Smooth muscle cell of the brain vasculature (primary cell): ENCODE results near the gene DNAJC22.
"Not testable (repeated sequence)": the region's sequence is repeated elsewhere in the genome, so short reads cannot be mapped to it uniquely, and the experiment has no call there.

Experiments
- DNase-seq: peaks from one replicate; pipeline ENCODE4 v3.0.0-alpha.2; 2012; ENCODE audit warnings: low read depth, low spot score

Gene DNAJC22

DNA sequence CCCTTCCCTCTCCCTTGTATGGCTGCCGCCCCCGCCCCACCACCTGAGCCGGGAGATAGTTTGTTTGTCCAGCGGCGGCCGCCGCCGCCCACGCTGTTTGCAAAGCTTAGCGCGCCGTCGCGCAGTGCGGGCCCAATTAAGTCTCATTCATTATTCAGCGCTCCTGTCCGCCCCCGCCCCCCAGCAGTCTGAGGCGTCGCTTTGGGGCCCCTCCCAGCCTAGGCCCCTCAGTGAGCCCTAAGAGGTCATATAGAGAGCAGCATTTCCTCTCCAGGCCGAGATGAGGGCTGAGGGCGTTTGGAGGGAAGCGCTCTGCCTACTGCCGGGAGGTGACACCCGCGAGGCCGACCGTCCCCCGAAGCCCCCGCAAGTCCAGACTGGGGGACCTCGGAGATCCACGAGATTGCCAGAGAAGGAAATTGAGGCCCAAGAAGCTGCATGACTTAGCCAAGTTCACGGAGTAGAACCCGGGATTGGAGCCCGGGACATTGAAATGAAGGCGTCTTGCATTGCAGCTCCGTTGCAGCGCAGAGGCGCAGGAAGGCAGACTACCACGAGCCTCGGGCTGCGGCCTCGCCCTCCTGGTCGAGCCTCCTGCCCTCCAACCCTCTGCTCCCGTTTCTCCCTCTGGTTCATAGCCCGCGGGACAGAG lies at the start of gene DNAJC22:
DNAJC22 (plus strand) TSS at position 230 of the 652 bp plus-strand sequence. CDS start 1,985 bp downstream, outside the sequence.
- no peak for DNase-seq

DNA sequence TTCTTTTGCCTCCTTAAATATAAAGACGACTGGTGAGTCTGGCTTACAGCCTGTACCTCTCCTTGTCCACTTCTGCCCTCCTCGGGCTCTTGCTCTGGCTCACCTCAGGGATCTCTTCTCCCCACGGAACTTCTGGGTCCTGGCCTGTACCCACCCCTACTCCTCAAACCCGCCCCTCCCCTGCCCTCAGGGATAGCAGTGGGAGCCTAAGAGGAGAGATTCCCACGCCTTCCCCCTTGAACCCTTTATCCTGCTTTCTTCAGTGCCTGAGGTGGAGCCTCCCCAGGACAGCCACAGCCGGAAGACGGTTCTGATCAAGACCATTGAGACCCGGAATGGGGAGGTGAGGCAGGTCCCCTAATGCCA lies 49.0 kb upstream of the DNAJC22 start:
- DNase-seq = no peak

DNA sequence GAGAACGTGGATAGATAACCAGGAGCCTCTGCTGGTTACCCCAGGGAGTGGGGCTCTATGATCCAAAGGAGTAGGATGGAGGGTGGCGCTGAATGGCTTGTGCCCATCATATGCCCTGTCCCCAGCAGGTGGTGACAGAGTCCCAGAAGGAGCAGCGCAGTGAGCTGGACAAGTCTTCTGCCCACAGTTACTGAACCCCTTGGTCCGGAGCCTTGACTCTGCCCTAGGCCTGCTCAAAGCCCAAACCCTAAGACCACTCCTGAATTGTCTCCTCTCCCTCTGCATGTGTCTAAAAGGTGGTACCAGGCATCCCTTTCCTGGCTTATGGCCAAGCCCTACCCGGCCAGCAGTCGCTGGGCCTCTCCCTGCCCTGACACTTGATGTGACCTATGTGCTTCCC lies 48.5 kb upstream of the DNAJC22 start:
- DNase-seq = no peak

DNA sequence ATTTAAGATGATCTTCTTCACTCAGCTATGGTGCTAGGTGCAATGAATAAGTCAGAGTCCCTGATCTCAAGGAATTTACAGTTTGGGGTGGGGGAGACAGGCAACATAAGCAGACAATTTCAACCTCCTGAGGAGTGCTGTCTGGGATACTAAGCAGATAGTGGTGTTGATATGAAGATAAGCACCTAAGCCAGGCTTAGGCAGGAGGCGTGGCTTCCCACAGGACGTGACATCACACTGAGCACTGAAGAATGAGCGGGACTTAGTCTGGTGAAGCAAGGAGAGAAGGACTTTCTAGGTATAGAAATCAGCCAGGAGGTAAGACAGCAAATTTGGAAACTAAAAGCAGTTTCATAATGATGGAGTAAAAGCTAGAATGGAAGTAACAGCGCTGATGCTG lies 44.9 kb upstream of the DNAJC22 start:
- DNase-seq = no peak

DNA sequence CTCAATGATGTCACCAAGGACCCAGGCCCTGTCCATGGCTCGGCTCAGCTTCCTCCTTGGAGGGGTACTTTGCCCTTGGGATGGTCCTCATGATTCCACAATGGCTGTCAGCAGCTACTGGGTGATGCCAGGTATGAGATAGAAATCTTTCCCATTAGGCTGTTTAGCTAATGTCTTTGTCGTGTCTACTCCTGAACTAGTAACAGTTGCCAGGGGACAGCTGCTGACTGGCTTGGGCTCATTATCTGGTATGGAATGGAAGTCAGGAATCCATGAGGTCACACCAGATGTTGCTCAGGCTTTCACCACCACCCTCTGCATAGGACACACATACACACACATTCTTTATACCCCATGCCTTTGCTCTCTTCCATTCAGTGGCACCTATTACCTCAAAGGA lies 42.5 kb upstream of the DNAJC22 start:
- DNase-seq = no peak

DNA sequence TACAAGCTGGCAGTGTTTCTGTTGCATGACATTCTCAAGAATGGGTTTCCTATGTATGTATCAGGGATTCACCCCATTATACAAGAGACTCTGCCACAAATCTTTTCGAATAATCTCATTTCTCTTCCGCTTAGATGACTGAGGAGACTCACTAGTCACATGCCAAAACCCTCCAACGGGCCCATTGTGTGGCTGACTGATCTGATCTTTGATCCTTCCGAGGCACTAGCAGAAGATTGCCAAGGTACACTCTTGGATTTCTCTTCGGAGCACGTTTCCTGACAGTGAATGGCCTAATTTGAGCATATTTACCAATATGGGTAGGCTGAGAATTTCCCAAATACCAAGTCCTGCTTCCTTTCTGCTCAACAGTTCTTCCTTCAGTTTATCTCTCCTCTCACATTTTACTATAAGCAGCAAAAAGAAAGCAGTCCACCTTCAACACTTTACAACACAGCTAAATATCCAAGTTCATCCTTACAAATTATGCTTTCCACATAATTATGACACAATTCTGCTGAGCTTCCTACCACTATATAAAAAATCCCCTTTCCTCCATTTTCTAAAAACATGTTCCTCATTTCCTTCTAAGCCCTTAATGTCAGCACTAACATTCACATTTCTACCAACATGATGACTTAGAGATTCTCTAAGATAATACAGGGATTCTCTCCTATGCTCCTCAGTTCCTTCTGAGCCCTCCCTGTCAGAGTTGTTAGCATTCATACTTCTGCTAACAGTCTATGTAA lies 40.8 kb upstream of the DNAJC22 start:
- no peak for DNase-seq

DNA sequence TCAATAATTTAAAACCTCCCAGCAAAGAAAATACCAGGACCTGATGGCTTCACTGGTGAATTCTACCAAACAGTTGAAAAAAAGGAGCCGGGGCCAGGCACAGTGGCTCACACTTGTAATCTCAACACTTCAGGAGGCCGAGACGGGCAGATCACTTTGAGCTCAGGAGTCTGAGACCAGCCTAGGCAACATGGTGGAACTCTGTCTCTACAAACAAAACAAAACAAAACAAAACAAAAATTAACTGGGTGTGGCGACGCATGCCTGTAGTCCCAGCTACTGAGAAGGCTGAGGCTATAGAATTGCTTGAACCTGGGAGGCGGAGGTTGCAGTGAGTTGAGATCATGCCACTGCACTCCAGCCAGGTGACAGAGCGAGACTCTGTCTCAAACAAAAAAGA lies 37.3 kb upstream of the DNAJC22 start:
- DNase-seq = no peak

DNA sequence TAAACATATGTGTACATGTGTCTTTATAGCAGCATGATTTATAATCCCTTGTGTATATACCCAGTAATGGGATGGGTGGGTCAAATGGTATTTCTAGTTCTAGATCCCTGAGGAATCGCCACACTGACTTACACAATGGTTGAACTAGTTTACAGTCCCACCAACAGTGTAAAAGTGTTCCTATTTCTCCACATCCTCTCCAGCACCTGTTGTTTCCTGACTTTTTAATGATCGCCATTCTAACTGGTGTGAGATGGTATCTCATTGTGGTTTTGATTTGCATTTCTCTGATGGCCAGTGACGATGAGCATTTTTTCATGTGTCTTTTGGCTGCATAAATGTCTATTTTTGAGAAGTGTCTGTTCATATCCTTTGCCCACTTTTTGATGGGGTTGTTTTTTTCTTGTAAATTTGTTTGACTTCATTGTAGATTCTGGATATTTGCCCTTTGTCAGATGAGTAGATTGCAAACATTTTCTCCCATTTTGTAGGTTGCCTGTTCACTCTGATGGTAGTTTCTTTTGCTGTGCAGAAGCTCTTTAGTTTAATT lies 36.2 kb upstream of the DNAJC22 start:
- DNase-seq = not testable (repeated sequence)

DNA sequence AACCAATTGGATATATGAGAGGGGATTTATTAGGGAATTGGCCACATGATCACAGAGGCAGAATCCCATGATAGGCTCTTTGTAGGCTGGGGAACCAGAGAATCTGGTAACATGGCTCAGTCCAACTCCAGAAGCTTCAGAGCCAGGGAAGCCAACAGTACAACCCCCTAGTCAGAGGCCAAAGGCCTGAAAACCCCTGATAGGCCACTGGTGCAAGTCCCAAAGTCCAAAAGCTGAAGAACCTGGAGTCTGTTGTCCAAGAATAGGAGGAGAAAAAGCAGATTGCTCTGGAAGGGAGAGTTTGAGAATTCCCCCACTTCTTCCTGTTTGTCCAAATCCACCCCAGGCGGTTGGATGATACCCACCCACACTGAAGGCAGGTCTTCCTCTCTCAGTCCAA lies 31.9 kb upstream of the DNAJC22 start:
- DNase-seq = no peak

DNA sequence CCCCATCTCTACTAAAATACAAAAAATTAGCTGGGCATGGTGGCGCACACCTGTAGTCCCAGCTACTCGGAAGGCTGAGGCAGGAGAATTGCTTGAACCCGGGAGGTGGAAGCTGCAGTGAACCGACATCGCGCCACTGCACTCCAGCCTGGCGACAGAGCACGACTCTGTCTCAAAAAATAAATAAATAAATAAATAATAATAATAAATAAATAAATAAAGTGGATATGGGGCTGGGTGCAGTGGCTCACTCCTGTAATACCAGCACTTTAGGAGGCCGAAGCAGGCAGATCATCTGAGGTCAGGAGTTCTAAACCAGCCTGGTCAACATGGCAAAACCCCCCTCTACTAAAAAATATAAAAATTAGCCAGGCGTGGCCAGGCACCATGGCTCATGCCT lies 29.6 kb upstream of the DNAJC22 start:
- DNase-seq = not testable (repeated sequence)

DNA sequence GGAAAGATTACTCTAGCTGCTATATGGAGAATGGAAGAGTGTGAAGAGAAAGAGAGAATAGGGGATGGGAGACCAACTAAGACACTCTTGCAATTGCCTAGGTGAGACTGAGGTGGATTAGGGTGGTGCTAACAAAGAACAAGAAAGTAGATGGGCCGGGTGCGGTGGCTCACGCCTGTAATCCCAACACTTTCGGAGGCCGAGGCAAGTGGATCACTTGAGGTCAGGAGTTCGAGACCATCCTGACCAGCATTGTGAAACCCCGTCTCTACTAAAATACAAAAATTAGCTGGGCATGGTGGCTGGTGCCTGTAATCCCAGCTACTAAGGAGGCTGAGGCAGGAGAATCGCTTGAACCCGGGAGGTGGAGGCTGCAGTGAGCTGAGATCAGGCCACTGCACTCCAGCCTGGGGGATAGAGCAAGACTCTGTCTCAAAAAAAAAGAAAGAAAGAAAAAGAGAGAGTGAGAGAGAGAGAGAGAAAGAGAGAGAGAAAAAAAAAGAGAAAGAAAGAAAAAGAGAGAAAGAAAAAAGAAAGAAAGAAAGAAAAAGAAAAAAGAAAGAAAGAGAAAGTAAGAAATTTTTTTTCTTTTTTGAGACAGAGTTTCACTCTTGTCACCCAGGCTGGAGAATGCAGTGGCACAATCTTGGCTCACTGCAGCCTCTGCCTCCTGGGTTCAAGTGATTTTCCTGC lies 26.1 kb upstream of the DNAJC22 start:
- DNase-seq = not testable (repeated sequence)

DNA sequence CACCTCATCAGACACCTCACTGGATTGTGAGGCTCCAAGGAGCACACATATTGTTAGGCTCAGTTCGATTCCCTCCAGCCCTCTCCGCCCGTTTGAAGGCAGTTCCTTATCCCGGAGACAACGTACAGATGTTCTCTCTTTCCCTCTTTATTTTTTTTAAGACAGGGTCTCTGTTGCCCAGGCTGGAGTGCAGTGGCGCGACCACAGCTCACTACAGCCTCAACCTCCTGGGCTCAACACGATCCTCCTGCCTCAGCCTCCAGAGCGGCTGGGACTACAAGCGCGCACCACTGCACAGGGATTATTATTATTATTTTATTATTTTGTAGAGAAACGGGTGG lies 24.4 kb upstream of the DNAJC22 start:
- DNase-seq = no peak

DNA sequence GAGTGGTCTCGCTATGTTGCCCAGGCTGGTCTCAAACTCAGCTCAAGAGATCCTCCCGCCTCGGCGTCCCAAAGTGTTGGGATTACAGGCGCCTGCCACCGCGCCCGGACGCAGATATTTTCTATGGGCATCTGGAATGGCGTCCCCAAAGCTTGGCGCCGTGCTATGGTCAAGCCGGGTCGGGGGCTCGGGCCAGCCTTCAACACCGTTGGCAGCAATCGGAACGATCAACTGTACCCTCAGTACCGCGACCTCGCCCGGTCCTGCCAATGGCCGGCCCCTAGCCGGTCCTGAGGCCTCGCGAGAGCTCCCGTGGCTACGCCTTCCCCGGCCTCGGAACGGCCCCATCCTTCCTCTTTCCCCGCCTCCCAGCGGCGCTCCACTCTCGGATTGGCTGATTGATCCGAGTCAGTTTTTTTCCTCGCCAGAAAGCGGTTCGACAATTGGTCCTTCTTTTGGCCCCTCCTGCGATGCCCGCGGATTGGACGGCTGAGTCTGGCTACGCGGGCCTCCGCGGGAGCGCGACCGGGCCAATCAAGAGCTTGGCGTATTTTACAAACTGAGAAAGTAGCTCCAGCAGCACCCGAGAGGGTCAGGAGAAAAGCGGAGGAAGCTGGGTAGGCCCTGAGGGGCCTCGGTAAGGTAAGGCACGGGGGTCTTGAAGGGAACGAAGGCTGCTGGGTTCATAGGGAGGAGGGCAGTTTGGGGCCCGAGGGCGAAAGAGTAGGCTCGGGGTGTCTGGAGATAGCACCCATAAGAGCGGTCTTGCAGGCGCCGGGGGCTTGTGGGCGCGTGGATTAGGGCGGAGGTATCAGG lies 23.8 kb upstream of the DNAJC22 start, which contains the start of gene TROAP:
TROAP (plus strand) TSS at position 548 of the 816 bp plus-strand sequence. CDS start 354 bp downstream, outside the sequence.
- DNase-seq = peak; percentile 95

DNA sequence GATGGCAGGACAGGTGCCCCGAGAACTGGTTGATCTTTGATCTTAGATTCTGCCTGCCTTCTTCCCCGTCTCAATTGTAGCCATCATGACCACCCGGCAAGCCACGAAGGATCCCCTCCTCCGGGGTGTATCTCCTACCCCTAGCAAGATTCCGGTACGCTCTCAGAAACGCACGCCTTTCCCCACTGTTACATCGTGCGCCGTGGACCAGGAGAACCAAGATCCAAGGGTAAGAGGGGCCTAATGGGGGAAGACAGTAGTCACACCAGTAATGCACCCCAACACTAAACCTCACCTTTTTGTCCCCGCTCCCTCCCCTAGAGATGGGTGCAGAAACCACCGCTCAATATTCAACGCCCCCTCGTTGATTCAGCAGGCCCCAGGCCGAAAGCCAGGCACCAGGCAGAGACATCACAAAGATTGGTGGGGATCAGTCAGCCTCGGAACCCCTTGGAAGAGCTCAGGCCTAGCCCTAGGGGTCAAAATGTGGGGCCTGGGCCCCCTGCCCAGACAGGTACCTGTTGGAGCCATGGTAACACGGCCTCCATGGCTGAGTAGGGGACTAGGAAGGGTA lies 23.1 kb upstream of the DNAJC22 start:
- no peak for DNase-seq

DNA sequence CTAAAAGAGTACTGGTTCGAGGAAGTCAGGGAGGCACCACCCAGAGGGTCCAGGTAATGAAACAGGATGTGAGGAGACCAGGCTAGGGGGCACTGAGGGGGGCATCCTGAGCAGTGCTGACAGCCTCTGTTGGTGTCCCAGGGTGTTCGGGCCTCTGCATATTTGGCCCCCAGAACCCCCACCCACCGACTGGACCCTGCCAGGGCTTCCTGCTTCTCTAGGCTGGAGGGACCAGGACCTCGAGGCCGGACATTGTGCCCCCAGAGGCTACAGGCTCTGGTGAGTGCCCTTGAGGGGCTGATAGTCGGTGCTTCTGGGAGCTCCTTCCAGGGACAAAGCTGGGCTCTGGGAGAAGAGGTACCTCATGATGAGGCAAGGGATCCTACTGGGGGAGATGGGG lies 21.1 kb upstream of the DNAJC22 start:
- no peak for DNase-seq

DNA sequence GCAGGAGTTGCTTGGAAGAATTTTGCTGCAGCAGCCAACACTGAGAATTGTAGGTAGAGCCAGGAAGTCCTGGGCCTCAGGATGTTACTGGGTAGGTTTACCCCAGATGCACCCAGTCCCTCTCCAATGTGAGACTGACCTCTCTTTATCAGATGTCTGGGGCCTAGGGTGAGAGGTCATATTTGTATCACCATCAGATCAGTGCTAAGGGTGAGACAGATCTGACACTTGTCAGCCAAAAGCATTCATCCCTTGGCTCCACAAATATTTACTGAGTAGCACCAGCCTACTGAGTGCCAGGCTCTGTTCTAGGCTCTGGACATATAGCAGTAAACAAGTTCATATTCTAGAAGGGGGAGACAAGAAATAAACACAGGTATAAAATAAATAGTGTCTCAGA lies 19.3 kb upstream of the DNAJC22 start:
- no peak for DNase-seq

DNA sequence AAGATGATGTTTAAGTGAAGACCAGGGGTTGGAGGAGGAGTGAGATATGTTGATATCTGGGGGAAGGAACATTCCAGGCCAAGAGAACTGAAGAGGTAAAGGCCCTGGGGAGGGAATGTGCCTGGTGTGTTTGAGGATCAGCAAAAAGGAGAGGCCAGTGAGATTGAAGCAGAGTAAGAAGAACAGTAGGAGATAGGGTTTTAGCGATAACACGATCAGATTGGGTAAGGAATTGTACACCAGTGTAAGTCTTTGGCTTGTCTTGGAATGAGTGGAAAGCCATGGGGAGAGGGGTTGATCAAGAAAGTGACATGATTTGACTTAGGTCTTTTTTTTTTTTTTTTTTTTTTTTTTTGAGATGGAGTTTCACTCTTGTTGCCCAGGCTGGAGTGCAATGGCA lies 18.8 kb upstream of the DNAJC22 start:
- DNase-seq = no peak

DNA sequence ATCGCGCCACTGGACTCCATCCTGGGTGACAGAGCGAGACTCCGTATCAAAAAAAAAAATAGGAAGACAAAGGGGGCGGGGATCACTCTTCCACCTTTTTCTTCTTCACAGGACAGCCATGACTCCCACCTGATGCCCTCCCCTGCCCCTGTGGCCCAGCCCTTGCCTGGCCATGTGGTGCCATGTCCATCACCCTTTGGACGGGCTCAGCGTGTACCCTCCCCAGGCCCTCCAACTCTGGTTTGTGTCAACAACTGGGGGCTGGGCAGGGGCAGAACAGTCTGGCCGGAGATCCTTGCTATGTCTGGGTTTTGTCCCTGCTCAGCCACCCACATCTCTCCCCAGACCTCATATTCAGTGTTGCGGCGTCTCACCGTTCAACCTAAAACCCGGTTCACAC lies 17.9 kb upstream of the DNAJC22 start:
- no peak for DNase-seq

DNA sequence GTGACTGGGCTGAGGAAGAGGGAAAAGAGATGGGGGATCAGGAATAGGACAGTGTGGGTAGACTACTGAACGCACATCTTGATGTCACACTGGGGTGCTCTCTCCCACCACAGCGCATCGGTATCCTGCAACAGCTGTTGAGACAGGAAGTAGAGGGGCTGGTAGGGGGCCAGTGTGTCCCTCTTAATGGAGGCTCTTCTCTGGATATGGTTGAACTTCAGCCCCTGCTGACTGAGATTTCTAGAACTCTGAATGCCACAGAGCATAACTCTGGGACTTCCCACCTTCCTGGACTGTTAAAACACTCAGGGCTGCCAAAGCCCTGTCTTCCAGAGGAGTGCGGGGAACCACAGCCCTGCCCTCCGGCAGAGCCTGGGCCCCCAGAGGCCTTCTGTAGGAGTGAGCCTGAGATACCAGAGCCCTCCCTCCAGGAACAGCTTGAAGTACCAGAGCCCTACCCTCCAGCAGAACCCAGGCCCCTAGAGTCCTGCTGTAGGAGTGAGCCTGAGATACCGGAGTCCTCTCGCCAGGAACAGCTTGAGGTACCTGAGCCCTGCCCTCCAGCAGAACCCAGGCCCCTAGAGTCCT lies 16.6 kb upstream of the DNAJC22 start:
- no peak for DNase-seq

DNA sequence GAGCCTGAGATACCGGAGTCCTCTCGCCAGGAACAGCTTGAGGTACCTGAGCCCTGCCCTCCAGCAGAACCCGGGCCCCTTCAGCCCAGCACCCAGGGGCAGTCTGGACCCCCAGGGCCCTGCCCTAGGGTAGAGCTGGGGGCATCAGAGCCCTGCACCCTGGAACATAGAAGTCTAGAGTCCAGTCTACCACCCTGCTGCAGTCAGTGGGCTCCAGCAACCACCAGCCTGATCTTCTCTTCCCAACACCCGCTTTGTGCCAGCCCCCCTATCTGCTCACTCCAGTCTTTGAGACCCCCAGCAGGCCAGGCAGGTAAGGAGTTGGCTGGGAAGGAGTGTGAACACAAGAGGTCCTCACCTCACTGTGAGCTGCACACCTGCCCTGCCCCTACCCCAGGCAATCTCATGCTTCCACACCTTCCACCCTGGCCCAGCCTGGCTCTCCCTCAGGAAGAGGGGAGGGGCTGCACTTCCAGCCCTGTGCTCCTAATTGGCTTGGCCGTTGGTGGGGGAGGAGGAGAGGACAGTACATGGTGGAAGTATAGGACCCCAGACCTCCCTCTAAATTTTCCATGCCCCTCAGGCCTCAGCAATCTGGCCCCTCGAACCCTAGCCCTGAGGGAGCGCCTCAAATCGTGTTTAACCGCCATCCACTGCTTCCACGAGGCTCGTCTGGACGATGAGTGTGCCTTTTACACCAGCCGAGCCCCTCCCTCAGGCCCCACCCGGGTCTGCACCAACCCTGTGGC lies 15.9 kb upstream of the DNAJC22 start:
- no peak for DNase-seq
